MV-4-11 (cell line): ENCODE data around the gene ARF1.

Experiments used
- DNase-seq: peaks from one replicate; lab custom pipeline; 2025; lab: John Stamatoyannopoulos, UW

The ARF1 gene

DNA sequence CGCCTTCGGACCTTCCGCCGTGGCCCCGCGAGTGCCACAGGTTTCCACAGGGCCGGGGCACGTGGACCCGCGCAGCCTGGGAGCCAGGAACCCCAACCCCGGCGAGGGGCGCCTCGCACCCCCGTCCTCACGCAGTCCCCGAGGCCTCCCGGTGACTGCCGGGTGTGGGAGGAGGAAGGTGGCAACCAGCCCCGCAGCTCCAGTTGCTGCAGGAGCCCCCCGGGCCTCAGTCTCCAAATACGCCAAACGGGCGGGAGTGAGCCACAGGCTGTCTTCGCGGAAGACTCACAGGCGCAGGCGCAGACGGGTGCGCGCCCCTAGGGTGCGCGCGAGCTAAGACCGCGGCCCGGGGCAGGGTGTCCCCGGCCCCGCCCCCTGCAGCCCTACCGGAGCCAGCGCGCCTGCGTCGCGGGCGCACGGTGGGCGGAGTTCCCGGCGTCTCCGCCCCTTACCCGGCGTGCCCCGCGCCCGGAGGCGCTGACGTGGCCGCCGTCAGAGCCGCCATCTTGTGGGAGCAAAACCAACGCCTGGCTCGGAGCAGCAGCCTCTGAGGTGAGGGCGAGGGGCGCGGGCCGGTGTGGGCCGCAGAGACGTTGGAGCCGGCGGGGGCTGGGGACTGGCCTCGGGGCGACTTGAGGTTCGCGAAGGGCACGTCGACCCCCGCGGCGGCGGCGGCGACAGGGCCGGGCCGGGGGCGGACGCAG lies at the start of gene ARF1:
Gene ARF1, plus strand, starts transcription at position 495 of the 704 bp plus-strand sequence. CDS start 14,407 bp downstream, outside the sequence.
- peak; percentile 88 for DNase-seq

DNA sequence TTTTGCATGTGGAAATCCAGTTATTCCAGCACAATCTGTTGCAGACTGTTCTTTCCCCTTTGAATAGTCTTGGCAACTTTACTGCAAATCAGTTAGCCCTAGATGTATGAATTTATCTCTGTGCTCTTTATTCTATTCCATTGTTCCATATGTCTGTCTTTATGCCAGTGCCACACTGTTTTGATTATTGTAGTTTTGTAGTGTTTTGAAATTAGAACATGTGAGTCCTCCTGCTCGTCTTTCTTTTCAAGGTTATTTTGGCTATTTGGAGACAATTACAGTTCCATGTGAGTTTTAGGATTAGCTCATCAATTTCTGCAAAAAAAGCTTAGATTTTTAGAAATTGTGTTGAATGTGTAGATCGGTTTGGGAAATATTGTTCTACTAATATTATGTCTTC lies 49.1 kb upstream of the ARF1 start:
- DNase-seq: no peak

DNA sequence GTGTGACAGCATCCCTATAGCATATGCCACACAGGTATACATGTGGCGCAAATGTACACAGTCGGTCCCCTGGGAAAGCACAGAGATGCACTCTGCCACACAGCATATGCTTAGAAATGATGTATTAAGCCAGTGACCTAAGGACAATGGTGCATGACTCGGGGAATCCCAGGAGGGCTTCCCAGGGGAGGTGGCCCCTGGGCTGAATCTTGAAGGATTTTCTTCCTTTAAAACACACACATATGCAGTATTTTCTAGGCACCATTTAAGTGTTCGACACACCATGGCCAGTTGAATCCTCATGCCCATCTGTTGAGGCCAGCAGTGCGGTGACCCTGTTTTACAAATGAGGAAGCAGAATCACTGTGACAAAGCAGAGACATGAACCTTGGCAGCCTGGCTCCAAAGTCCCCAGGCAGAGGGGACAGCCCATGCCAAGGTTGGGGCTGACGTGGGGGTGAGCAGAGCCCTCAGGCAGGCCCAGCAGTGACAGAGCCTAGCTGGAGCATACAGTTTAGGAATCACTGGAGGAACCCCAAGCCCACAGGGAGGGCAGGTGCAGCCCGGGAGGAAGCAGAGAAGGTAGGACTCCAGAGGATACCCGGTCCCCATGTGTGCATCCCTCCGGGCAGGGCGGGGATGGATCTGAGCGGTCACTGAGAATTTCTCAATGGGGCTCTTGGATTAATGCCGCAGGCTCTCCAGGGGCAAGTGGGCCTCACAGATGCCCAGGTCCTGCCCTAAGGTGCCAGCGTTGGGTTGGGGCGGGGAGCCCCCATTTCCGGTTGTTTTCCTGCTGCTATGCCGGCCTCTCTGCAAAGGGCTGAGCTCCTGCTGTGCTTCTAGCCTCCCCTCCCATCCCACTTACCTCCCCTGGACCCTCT lies 47.3 kb upstream of the ARF1 start:
- no peak for DNase-seq

DNA sequence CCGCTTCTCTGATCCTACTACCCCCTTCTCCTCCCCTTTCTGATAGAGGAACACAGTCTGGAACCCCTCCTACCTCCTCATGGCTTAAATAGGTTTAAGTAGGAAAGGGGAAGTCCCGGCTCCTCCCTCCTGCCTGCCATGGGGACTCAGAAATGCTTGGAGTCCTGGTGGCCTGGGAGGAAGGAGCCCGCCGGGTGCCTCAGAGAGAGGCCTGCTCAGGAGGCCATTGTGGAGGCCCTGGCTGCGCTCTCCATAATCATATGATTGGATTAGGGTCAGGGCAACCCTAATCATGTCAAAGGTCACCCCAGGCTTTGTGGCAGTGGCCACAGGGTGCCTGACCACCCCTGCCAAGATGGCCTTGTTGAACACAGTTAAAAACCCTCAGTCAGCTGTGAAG lies 46.7 kb upstream of the ARF1 start:
- DNase-seq: peak; percentile 56

DNA sequence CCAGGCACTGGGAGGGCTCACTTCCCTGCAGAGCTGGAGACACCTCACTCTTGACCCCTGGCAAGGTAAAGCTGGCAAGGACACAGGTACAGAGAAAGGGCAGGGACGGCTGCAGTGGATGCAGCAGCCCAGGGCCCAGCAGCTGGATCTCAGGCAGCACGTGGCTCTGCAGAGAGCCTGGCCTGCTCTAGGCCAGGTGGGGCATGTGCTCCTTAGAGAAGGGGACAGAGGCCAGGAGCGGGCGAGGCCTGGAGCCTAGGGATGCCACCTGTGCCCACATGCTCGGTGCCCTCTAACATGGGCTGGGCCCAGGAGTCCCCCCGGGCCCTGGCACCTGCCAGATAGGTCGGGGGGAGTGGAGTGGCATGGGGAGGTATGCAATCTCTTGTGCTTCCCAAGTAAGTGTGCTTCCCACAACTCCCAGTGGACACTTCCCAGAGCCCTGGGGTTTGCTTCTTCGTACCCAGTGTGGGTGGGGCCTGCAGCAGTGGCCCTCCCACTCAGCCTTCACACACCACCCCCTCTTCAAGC lies 45.7 kb upstream of the ARF1 start:
- no peak for DNase-seq

DNA sequence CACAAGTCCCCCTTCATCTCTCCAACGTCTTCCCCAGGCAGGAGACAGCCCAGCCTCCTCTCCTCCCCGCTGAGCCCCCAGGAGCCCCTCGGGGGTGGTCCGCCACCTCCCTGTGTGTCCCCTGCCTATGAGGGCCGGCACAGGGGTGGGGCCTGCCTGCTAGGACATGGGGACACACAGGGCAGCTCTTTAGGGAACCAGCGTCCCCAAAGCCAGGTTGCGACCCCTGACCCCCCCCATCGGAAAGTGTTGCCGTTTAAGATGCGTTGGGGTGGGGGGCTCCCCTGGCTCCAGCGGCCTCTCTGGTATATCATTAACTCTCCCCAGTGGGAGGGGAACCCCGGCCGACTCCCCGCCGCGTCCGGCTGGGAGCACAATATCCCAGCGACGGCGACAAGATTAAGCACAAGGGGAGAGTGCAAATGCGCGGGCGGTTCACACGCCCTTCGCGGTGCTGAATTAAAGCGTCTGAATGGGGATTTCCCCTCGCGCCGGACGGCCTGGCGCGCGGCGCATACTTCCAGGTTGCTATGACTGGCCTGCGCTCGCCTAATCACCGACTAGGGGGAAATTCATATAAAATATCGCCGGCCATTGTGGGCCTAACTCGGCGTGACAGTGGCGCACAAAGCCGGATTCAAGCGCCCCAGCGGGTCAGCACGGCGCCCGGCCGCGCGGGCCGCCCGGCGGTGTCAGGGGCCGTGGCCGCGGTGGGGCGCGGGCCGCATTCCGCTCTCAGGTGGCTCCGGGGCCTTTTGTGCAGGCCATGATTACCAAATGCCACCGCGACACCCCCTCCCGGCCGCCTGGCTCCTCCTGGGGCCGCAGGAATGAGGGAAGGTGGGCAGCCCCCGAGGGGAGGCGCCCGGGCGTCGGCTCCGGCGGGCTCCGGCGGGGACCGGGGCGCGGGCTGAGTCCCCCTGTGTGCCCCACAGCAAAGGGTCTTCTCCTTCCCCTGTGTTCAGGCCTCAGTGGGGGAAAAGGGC lies 44.8 kb upstream of the ARF1 start:
- DNase-seq: no peak

DNA sequence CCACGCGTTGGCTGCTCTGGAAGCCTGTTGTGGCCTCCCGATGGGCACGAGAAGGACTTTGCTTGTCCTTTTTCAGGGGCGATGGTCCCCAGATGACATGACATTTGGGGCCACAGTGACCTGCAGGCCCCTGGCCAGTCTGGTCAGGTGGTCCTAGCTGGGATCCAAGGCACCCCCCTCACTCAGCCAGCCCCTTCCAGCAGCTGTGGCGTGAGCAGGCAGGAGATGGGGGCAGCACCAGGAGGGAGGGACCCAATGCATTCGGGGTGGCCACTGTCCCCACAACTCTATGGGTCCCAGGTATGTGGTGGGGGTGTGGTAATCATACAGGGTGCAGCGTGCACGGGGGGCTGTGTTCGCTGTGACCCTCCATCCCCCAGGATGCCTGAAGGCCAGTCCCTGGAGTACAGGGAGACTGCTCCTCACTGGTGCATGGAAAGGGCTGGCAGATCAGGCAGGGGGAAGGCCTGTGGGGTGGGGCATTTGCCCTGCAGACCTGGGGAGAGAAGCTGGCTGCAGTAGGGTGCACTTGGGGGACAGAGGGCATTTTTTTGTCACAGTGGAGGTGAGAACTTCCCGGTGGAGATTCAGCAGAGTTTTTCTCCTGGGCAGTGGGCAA lies 44.0 kb upstream of the ARF1 start:
- no peak for DNase-seq

DNA sequence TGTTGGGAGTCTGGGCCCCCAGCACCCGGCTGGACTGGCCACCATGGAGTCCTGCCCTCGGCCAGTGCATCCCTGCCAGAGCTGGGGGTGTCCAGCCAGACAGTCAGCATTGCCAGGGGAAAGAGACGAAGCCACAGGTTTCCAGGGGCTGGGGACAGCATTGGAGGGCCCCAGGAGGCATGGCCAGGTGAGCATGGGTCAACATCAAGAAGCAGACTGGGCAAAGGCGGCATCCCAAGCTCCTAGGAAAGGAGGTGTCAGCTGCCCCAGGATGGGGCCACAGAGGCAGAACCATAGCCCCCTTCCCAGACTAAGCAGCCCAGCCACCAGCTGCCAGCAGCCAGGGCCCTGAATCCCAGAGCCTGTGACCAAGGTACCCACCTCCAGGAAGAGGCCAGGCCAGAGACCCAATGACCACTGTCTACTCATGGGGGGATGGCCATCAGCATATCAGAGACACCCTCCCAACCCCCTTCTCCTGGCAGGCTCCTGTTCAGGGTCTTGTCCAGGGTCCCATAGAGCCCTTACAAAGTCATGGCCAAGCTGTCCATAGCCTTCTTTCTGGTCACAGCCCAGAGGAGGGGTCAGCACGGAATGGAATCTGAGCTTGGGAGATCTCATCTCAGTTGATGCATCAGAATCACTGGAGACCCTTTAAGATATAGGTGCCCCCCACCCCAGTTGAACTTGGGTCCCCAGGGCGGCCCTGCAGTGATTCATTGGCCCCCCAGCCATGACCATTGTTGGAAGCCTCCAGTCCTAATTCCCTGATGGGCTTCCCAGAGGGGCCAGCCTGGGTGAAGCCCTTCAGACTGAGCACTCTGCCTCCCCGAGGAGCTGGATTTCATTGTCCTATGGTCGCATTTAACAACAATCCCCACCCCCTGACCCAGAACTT lies 43.3 kb upstream of the ARF1 start:
- DNase-seq: no peak

DNA sequence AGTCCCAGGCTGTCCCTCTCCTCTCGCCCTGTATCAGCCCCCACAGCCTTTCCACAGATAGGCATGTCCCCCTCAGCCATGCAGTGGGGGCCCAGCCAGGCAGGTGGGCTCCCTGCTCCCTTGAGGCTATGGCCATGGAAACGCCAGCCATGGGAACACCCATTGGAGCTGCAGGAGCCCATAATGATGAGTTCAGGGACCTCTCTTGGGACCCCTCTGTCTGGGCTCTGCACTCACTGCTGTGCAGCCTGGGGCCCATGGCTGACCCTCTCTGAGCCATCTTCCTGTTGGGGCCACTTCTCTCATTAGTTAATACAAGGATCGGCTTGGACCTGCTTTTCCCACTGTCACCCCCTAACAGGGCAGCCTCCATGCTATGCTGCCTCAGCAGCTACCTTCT lies 42.5 kb upstream of the ARF1 start:
- DNase-seq: no peak

DNA sequence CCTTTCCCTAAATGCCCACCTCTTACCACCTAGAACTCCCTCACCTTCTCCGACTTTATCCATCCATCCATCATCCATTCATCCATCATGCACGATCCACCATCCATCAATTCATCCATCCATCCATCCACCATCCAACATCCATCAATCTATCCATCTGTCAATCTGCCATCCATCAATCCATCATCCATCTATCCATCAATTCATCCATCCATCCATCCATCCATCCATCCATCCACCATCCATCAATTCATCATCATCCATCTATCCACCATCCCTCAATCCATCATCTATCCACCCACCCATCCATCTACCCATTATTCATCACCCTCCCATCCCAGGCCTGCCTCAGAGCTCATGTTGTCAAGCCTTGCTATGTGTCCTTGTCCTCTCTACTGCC lies 41.2 kb upstream of the ARF1 start:
- no peak for DNase-seq

DNA sequence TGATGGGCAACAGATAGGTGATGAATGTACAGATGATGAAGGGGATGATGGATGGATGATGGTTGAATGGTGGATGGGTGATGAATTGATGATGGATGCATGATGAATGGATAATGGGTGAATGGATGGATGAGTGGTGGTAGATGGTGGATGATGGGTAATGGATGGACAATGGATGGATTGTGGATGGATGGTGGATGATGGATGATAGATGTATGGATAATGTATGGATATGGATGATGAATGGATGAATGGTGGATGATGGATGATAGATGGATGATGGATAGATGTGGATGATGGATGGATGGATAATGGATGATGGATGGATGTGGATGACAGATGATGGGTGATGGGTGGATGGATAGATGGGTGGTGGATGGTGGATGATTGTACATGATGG lies 40.0 kb upstream of the ARF1 start:
- no peak for DNase-seq

DNA sequence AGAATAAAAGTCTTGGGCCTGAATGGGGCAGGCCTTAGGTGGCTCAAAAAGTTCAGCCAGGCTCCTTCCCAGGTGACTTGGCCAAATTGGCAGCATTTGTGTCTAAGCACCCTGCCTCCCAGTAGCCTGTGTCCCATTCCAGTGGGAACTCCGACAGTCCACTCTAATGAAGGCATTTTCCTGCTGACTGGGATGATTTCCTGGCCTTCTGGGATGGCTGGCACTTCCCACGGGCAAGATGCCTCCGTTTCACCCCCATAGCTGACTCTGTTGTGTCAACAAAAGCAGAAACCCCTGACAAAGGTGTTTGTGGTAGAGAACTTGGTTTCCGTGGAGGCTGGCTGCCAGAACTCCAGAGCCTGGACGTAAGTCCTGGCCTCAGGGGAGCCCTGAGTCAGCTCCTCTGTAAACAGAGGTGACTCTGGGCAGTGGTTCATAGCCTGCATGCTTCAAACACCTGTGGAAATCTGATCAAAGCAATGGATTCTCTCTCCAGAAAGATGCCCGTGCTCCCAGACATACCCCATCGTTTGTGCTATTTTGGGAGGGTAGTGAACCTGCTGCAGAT lies 39.1 kb upstream of the ARF1 start:
- DNase-seq: no peak

DNA sequence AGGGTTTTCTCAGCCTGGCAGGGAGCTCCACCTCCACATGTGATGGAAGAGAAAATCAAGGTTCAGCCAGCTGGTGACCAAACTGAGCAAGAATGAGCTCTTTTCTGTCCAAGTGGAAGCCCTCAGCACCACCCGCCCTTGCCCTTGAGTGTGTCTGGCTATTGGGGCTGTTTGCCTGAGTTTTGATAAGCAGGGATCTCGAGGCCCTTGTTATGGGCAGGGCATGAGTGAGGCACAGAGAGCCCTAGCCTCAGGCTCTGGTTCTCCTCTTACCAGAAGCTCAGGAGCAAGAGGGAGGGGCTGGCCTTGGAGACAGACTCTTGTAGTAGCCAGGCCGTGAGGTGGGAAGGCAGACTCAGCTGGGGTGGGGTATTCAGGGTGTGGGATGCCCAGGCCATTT lies 37.5 kb upstream of the ARF1 start:
- no peak for DNase-seq

DNA sequence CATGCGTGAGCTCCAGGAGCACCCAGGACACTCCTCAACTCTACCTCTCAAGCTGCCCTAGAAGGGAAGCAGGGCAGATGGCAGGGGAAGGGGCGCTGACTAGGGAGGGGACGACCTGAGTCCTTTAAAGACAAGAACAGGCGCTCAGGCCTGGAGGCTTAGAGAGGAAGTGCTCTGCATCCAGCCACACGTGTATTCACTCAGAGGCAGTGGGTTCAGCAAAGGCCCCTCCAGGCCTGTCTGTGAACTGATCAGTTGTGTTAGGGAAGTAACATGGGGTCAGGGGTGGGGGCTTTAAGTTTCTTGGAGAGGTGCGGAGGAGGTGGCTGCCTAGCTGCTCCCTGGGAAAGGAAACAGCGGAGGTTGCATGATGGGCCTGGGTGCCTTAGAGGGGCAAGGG lies 37.1 kb upstream of the ARF1 start:
- DNase-seq: no peak

DNA sequence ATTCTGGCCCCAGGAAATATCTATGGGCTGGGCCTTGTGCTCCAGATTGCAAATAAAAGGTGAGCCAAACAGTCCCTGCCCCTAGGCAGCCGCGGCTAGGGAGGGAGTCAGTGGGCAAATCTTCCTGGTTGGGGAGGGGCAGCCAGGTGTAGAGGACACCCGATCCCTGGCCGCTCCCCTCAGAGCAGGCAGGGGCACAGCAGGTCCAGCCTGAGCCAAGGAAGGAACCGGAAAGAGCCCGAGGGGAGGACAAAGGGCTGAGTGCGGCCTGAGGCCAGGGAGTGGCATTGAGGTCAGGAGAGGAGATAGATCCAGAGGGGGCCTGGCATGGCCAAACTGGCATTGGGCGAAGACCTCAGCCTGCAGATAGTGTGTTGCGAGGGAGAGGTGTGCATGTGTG lies 36.6 kb upstream of the ARF1 start:
- no peak for DNase-seq

DNA sequence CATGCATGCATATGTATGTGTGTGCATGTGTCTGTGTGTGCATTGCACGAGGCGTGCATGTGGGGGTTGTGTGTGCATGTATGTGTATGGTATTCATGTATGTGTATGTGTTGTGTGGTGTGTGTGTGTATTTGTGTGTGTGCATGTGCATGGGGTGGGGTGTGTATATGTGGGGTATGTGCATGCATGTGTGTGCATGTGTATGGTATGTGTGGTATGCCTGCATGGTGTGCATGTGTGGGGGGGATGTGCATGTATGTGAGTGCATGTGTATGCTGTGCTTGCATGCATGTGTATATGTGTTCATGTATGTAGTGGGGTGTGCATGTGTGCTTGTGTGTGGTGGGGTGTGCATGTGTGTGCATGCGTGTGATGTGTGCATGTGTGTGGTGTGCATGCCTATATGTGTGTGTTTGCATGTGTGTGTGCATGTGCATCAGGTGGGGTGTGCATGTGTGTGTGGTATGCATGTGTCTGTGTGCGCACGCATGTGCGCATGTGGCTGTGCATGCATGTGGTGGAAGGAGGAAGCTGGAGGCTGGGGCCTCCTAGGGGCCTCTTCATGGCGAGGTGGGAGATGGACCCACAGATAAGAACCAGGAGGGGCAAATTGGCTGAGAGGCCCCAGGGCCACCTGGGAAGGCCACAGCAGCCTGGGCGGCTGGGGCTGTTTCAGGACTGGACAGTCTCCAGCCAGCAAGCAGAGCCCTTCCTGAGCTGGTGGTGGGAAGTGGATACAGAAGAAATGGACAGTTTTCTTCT lies 35.9 kb upstream of the ARF1 start:
- no peak for DNase-seq

DNA sequence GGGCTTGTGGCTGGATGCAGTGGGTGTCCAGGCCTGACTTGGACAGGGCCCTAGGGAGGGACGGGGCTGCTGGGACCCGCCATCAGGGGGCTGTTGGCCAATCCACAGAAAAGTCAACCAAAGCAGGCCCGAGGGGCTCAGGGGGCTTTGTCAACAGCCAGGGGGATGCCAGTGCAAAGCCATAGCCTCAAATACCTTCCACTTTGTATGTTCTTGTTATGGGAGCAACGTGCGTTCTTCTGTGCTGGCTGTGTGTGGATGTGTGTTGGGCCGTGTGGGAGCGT lies 35.4 kb upstream of the ARF1 start:
- DNase-seq: no peak

DNA sequence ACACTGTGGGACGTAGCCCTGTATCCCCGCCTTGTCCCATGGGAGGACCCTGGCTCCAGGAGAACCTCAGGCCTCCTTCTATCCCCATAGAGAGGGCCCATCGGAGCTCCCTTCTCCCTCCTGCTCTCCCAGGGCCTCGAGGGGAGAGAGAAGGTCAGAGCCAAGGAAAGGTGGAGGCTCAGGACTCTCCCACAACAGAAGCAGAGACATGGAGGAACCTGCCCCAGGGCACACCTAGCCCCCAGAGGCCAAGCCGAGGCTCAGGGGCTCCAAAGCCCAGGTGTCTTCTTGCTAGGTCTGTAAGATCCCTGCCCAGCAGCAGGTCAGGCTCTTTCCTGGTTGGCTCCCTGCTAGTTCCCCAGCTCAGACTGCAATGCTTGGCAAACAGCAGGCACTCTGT lies 34.4 kb upstream of the ARF1 start:
- DNase-seq: no peak

DNA sequence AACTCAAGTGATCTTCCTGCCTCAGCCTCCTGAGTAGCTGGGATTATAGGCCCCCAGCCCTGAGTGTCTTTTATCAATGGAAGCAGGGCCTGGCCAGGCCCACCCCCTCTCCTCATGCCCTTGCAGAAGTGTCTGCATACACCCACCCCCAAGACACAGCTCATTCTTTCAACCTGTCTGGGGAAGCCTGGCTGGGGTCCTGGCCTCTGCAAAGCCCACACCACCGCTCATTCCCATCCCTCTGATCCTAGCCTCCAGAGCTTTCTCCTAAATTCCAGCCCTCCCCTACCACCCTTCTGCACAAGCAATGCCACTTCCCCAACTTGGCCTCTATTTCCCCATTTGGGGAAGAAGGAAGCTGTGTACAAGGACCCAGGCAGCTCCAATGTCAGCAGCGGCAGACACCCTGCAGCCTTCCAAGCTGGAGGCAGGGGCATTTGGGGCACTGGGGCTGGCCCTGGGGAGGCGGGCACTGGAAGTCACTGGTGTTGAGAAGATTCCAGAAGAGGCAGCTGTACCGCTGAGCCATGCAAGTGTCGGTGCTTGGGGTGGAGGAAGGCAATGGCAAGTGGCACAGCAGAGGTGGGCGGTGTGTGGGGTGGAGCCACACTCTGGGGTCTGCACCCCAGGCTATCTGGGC lies 33.7 kb upstream of the ARF1 start:
- no peak for DNase-seq
